ENCODE results near the gene PCSK6. TPM values are rescaled to one million over a fixed set of nuclear protein-coding genes. Genes with fewer than 3 reads are reported as not detected.

PCSK6 gene
- total RNA-seq, 4 donors from 2014 or later, result 9.7 to 20.5 (median 13.1) TPM

GRCh38 chr15:101307048-101307896 lies 182.2 kb downstream of the PCSK6 start:
- TF ChIP-seq CTCF (IDR thresholded peaks at IDR 0.05), result no peak
- ATAC-seq (ENCODE audit: low FRiP score) (no peak), DNase-seq (ENCODE audit: low spot score) (no peak)

GRCh38 chr15:101306341-101307047 lies 183.0 kb downstream of the PCSK6 start:
- ATAC-seq (ENCODE audit: low FRiP score) (no peak), DNase-seq (ENCODE audit: low spot score) (no peak)
- no peak for TF ChIP-seq CTCF (IDR thresholded peaks at IDR 0.05)

- ATAC-seq (ENCODE audit: low FRiP score) (no peak), DNase-seq (ENCODE audit: low spot score) (no peak)
- TF ChIP-seq CTCF (IDR thresholded peaks at IDR 0.05), result no peak
Measured at GRCh38 chr15:101305820-101306255, 183.7 kb downstream of the PCSK6 start.

GRCh38 chr15:101303408-101303807 lies 186.1 kb downstream of the PCSK6 start:
- ATAC-seq (ENCODE audit: low FRiP score) (no peak), DNase-seq (ENCODE audit: low spot score) (no peak)
- no peak for TF ChIP-seq CTCF (IDR thresholded peaks at IDR 0.05)

GRCh38 chr15:101296418-101297405 lies 192.8 kb downstream of the PCSK6 start:
- TF ChIP-seq CTCF (IDR thresholded peaks at IDR 0.05), result no peak
- DNase-seq (ENCODE audit: low spot score), result no peak
- no peak for ATAC-seq (ENCODE audit: low FRiP score)

- ATAC-seq (ENCODE audit: low FRiP score) (peak; percentile 59), DNase-seq (ENCODE audit: low spot score) (no peak)
- TF ChIP-seq CTCF (IDR thresholded peaks at IDR 0.05), result no peak
Measured at GRCh38 chr15:101295607-101296161, 193.8 kb downstream of the PCSK6 start.

Data from omental fat pad (tissue), 4 donors.